GM12878 (cell line): ENCODE results near the gene PAX5. TPM values are rescaled to one million over a fixed set of nuclear protein-coding genes. Genes with fewer than 3 reads are reported as not detected.

Source experiments
- ATAC-seq: fragments of 200-7000 bp; cut with Tn5 transposase; 3 replicates; pipeline ENCODE4 v1.9.1; 2020; ENCODE audit warnings: mild to moderate bottlenecking, moderate library complexity
- BruUV-seq: library from RNA; stranded (reverse); fragments of 400-500 nt; replicated peaks from 2 replicates; lab custom pipeline; 2021; lab: Mats Ljungman, UMichigan
- CTCF ChIA-PET: fragments of 300-600 bp; sonication (Branson Sonifier 250); formaldehyde crosslinking; extraction: SDS; loops from one replicate; lab custom pipeline; 2021; ENCODE audit warnings: inconsistent platforms; lab: Yijun Ruan, JAX
- POLR2A ChIA-PET: fragments of 350-600 bp; formaldehyde crosslinking; extraction: SDS; loops from one replicate; lab custom pipeline; 2021; ENCODE audit warnings: inconsistent platforms; lab: Charles Lee
- RAD21 ChIA-PET: fragments of 300-600 bp; sonication (Branson Sonifier 250); formaldehyde crosslinking; loops from one replicate; lab custom pipeline; 2023; ENCODE audit warnings: antibody characterized with exemption; ENCODE audit not compliant: unreplicated experiment; lab: Charles Lee
- SMC1A ChIA-PET: fragments of 300-600 bp; sonication (Branson Sonifier 250); formaldehyde crosslinking; loops from one replicate; lab custom pipeline; 2023; ENCODE audit not compliant: unreplicated experiment, uncharacterized antibody; lab: Charles Lee
- DNase-seq: peaks from one replicate; pipeline ENCODE4 v3.0.0-alpha.2; 2011; ENCODE audit warnings: low read depth, low spot score
- FAIRE-seq: peaks from 3 replicates; lab custom pipeline; 2011; peaks lifted over from hg19 to GRCh38; lab: Jason Lieb, UNC
- H2AFZ ChIP-seq: 2 replicates; pipeline ENCODE4 v1.6.0; 2011; ENCODE audit warnings: low read depth, low read length, control low read depth; ENCODE audit not compliant: control insufficient read depth
- H3K27ac ChIP-seq: 2 replicates; pipeline ENCODE4 v1.5.1; 2011; ENCODE audit warnings: control low read depth; ENCODE audit not compliant: control insufficient read depth, insufficient read depth
- H3K27me3 ChIP-seq, 2 experiments: replicated peaks in 1 of 2; 2 replicates each; pipeline versions ENCODE4 v1.6.0 to v1.6.1; 2011; ENCODE audit warnings: low read length in 1 of 2; ENCODE audit not compliant: control insufficient read depth in 2 of 2, insufficient read depth in 2 of 2
- H3K36me3 ChIP-seq, 2 experiments: 2 replicates each; pipeline ENCODE4 v1.5.1; 2011; ENCODE audit warnings: low read length in 1 of 2; ENCODE audit not compliant: control insufficient read depth in 2 of 2, insufficient read depth in 2 of 2
- H3K4me1 ChIP-seq: 2 replicates; pipeline ENCODE4 v1.6.1; 2011; ENCODE audit warnings: mild to moderate bottlenecking, low read length, moderate library complexity, mixed read lengths; ENCODE audit not compliant: control insufficient read depth, insufficient read depth
- H3K4me2 ChIP-seq: 2 replicates; pipeline ENCODE4 v1.6.0; 2011; ENCODE audit warnings: control low read depth; ENCODE audit not compliant: control insufficient read depth, insufficient read depth
- H3K4me3 ChIP-seq: fragments of 200-600 bp; sonication (generic); 2 replicates; pipeline ENCODE4 v1.5.1; 2016
- H3K79me2 ChIP-seq: 2 replicates; pipeline ENCODE4 v1.6.0; 2011; ENCODE audit warnings: low read length; ENCODE audit not compliant: control insufficient read depth, insufficient read depth
- H3K9ac ChIP-seq: 2 replicates; pipeline ENCODE4 v1.8.0; 2011; ENCODE audit warnings: low read length, control low read depth, mixed read lengths; ENCODE audit not compliant: control insufficient read depth, insufficient read depth
- H3K9me3 ChIP-seq: replicated peaks from 3 replicates; pipeline ENCODE4 v1.5.1; 2011; ENCODE audit warnings: mild to moderate bottlenecking, low read length; ENCODE audit not compliant: control insufficient read depth, insufficient read depth
- H4K20me1 ChIP-seq: 2 replicates; pipeline ENCODE4 v1.6.0; 2011; ENCODE audit not compliant: control insufficient read depth, insufficient read depth
- BCL11A ChIP-seq: IDR thresholded peaks from 2 replicates; pipeline ENCODE4 v1.6.1; 2011; ENCODE audit warnings: low read depth, low read length
- CHD4 ChIP-seq: fragments of 200-600 bp; sonication (generic); IDR thresholded peaks from 2 replicates; pipeline ENCODE4 v1.6.1; 2016; ENCODE audit warnings: mild to moderate bottlenecking
- EZH2 ChIP-seq: IDR thresholded peaks from 2 replicates; pipeline ENCODE4 v1.6.1; 2012; ENCODE audit warnings: low read depth, mild to moderate bottlenecking, control low read depth, inconsistent platforms, low read length, borderline replicate concordance; ENCODE audit not compliant: control insufficient read depth
- FOXK2 ChIP-seq: fragments of 450-650 bp; IDR thresholded peaks from 2 replicates; pipeline ENCODE4 v1.6.1; 2017; ENCODE audit warnings: mild to moderate bottlenecking, moderate library complexity
- IRF4 ChIP-seq: IDR thresholded peaks from 2 replicates; pipeline ENCODE4 v1.6.1; 2011; ENCODE audit warnings: low read depth, low read length
- KLF5 ChIP-seq: fragments of 450-650 bp; IDR thresholded peaks from 2 replicates; pipeline ENCODE4 v1.6.1; 2014; ENCODE audit warnings: mild to moderate bottlenecking; ENCODE audit not compliant: partially characterized antibody
- MTA3 ChIP-seq: IDR thresholded peaks from 2 replicates; pipeline ENCODE4 v1.6.1; 2012; ENCODE audit warnings: low read length, inconsistent platforms, borderline replicate concordance
- MYB ChIP-seq: fragments of 150-350 bp; IDR thresholded peaks from 2 replicates; pipeline ENCODE4 v1.6.1; 2014; ENCODE audit warnings: mild to moderate bottlenecking, low read depth, low read length, borderline replicate concordance
- NFYB ChIP-seq: IDR thresholded peaks from 2 replicates; pipeline ENCODE4 v1.6.1; 2011; ENCODE audit warnings: low read depth, mild to moderate bottlenecking, low read length, improper control_type of control experiment, moderate library complexity; ENCODE audit not compliant: insufficient read depth
- SMC3 ChIP-seq: IDR thresholded peaks from 2 replicates; pipeline ENCODE4 v1.6.1; 2011; ENCODE audit warnings: low read length, improper control_type of control experiment, borderline replicate concordance
- SP1 ChIP-seq: IDR thresholded peaks from one replicate; pipeline ENCODE4 v1.6.1; 2011; ENCODE audit warnings: low read depth, low read length
- SREBF1 ChIP-seq: IDR thresholded peaks from 2 replicates; pipeline ENCODE4 v1.6.1; 2012; ENCODE audit warnings: mild to moderate bottlenecking, low read length
- SRF ChIP-seq, 2 experiments: IDR thresholded peaks; 2 replicates each; pipeline ENCODE4 v1.6.1; 2011; ENCODE audit warnings: low read depth in 2 of 2, low read length in 2 of 2, mild to moderate bottlenecking in 1 of 2, moderate library complexity in 1 of 2
- TBL1XR1 ChIP-seq: IDR thresholded peaks from 2 replicates; pipeline ENCODE4 v1.6.1; 2012; ENCODE audit warnings: low read depth, low read length, improper control_type of control experiment
- TCF3 ChIP-seq: IDR thresholded peaks from 2 replicates; pipeline ENCODE4 v1.6.1; 2012; ENCODE audit warnings: low read depth, mild to moderate bottlenecking, low read length, borderline replicate concordance; ENCODE audit not compliant: insufficient read depth
- YY1 ChIP-seq: IDR thresholded peaks from 2 replicates; pipeline ENCODE4 v1.6.1; 2011; ENCODE audit warnings: low read depth, mild to moderate bottlenecking, low read length
- ZNF274 ChIP-seq: IDR thresholded peaks from one replicate; pipeline ENCODE4 v1.8.0; 2011; ENCODE audit not compliant: insufficient read length, insufficient read depth
- WGBS: methylation state at CpG from one replicate; pipeline ENCODE4 v1.1.6; 2016; ENCODE audit warnings: low lambda C conversion rate; ENCODE audit not compliant: insufficient replicate concordance, insufficient coverage; ENCODE audit errors: missing lambda C conversion rate; 5-methylcytosine and 5-hydroxymethylcytosine counted together
- in situ Hi-C: fragments of 300-500 bp; cut with MboI; formaldehyde crosslinking; loops from 9 replicates; pipeline ENCODE4 v1.14.3; 2018; ENCODE audit warnings: mixed read lengths
- intact Hi-C: fragments of 100-400 bp; cut with micrococcal nuclease; formaldehyde crosslinking; loops from one replicate; pipeline ENCODE4 v1.14.2; 2022; ENCODE audit not compliant: unreplicated experiment
- polyA plus RNA-seq, 11 experiments: library from polyadenylated mRNA; depleted of rRNA in 4 of 11; unstranded in 6 of 11; stranded (reverse) in 5 of 11; fragments of >200 nt; fragmentation: Nextera tagmentation in 4 of 11; fragmentation: Illumina TruSeq in 1 of 11; extraction: Ambion mirVana in 4 of 11; extraction: Trizol in 1 of 11; gene quantifications; 1 replicate in 1 of 11; 2 replicates in 10 of 11; pipeline versions ENCODE4 v1.2.1 to v1.2.3, GENCODE V29; 2011 to 2016; ENCODE audit warnings: inconsistent platforms in 2 of 11, missing spikeins in 2 of 11, low read depth in 1 of 11
- total RNA-seq, 4 experiments: library from RNA; depleted of rRNA in 3 of 4; stranded (reverse); fragments of >200 nt in 3 of 4; fragmentation: Illumina TruSeq in 1 of 4; extraction: Trizol in 1 of 4; gene quantifications; 2 replicates each; pipeline versions ENCODE4 v1.2.1 to v1.2.3, GENCODE V29; 2013 to 2021
- TF ChIP-seq, protein P1 (sequence below), 3 experiments: IDR thresholded peaks in 2 of 3; conservative IDR thresholded peaks in 1 of 3; 2 replicates each; pipeline ENCODE4 v1.5.1; 2011; ENCODE audit warnings: low read depth in 3 of 3, low read length in 3 of 3, mild to moderate bottlenecking in 3 of 3, control low read depth in 2 of 3, moderate library complexity in 2 of 3, inconsistent platforms in 1 of 3, mixed read lengths in 1 of 3; ENCODE audit not compliant: control insufficient read depth in 2 of 3, insufficient read depth in 1 of 3; ENCODE audit errors: extremely low read depth in 1 of 3
- TF ChIP-seq, protein P2 (sequence below): fragments of 450-650 bp; IDR thresholded peaks from 2 replicates; pipeline ENCODE4 v1.6.1; 2017; ENCODE audit warnings: mild to moderate bottlenecking, moderate library complexity

Gene PAX5
- total and polyA plus RNA-seq, 10 of the 15 experiments (the other 5 are each of a cell fraction or from before 2014, with no cell fraction given), result 2.2 to 123 (median 31.9) TPM

DNA sequence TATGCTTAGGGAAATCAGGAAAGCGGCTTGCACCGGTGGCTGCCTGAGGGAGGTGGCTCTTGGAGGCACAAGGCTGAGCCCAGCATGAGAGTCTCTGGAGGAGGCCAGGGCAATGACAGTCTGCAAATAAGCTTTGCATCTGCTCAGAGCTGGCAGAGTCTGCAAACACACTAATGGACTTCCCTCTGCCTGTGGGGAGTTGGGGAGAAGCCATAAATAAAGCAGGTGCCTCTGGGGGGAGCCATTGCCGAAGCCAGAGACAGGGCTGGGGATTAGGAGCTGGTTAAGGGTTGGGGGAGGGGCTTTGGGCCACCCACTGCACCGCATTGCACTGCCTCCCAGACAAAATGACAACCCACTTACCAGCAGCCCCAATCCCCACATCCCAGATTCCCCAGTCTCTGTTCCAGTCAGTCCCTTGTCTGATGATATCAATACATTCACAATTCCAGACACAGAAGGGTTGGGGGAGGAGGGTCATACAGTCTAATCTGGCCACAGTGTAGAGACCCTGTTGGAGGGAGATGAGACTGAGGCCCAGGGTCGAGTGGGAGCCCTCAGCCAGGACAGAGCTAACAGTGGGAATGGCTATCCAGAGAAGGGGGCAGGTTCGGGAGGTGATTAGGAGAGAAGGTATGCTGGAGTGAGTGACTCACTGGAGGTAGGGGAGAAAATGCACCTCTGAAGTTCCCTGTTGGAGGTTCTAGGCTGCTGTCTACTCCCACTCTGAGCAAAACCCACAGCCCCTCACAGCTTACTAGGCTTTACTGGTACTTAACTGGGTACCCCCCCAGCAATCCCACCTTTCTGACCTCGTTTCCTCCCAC, 53.7 kb downstream of the PAX5 start:
- peak; percentile 65 for ATAC-seq
- TF ChIP-seq, protein P1, sequence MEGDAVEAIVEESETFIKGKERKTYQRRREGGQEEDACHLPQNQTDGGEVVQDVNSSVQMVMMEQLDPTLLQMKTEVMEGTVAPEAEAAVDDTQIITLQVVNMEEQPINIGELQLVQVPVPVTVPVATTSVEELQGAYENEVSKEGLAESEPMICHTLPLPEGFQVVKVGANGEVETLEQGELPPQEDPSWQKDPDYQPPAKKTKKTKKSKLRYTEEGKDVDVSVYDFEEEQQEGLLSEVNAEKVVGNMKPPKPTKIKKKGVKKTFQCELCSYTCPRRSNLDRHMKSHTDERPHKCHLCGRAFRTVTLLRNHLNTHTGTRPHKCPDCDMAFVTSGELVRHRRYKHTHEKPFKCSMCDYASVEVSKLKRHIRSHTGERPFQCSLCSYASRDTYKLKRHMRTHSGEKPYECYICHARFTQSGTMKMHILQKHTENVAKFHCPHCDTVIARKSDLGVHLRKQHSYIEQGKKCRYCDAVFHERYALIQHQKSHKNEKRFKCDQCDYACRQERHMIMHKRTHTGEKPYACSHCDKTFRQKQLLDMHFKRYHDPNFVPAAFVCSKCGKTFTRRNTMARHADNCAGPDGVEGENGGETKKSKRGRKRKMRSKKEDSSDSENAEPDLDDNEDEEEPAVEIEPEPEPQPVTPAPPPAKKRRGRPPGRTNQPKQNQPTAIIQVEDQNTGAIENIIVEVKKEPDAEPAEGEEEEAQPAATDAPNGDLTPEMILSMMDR (IDR thresholded peaks at IDR 0.05 in 2 of 3, conservative IDR thresholded peaks at IDR 0.05 in 1 of 3; ENCODE audit: control insufficient read depth in 2 of 3, extremely low read depth in 1 of 3, insufficient read depth in 1 of 3, low read depth in 3 of 3, low read length in 3 of 3), result peak in 2 of 3 experiments; percentile 36 to 45; a peak in 2 of 6 replicates
- TF ChIP-seq BCL11A, result no peak
- no peak for TF ChIP-seq SP1
- TF ChIP-seq ZNF274, result no peak
- no peak for TF ChIP-seq MTA3
- no peak for TF ChIP-seq FOXK2
- TF ChIP-seq, protein P2, sequence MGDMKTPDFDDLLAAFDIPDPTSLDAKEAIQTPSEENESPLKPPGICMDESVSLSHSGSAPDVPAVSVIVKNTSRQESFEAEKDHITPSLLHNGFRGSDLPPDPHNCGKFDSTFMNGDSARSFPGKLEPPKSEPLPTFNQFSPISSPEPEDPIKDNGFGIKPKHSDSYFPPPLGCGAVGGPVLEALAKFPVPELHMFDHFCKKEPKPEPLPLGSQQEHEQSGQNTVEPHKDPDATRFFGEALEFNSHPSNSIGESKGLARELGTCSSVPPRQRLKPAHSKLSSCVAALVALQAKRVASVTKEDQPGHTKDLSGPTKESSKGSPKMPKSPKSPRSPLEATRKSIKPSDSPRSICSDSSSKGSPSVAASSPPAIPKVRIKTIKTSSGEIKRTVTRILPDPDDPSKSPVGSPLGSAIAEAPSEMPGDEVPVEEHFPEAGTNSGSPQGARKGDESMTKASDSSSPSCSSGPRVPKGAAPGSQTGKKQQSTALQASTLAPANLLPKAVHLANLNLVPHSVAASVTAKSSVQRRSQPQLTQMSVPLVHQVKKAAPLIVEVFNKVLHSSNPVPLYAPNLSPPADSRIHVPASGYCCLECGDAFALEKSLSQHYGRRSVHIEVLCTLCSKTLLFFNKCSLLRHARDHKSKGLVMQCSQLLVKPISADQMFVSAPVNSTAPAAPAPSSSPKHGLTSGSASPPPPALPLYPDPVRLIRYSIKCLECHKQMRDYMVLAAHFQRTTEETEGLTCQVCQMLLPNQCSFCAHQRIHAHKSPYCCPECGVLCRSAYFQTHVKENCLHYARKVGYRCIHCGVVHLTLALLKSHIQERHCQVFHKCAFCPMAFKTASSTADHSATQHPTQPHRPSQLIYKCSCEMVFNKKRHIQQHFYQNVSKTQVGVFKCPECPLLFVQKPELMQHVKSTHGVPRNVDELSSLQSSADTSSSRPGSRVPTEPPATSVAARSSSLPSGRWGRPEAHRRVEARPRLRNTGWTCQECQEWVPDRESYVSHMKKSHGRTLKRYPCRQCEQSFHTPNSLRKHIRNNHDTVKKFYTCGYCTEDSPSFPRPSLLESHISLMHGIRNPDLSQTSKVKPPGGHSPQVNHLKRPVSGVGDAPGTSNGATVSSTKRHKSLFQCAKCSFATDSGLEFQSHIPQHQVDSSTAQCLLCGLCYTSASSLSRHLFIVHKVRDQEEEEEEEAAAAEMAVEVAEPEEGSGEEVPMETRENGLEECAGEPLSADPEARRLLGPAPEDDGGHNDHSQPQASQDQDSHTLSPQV, result no peak
- no peak for TF ChIP-seq SRF (IDR thresholded peaks at IDR 0.05; ENCODE audit: low read depth in 2 of 2, low read length in 2 of 2)
- no peak for TF ChIP-seq EZH2
- no peak for TF ChIP-seq SREBF1
- no peak for TF ChIP-seq TCF3
- no peak for TF ChIP-seq MYB
- no peak for TF ChIP-seq CHD4
- TF ChIP-seq TBL1XR1, result no peak
- TF ChIP-seq KLF5, result no peak
- 0 out of 2 replicates have a peak, but pooled peaks have one; percentile 32 for TF ChIP-seq YY1
- peak; percentile 24; the same call in 1 of the 2 replicates for TF ChIP-seq SMC3
- no peak for TF ChIP-seq IRF4
- TF ChIP-seq NFYB, result no peak

More for the DNA sequence above, 53.7 kb downstream of the PAX5 start:
- no peak for FAIRE-seq
- SMC1A ChIA-PET, result interaction anchor here (0.6 to 1.5 kb wide), 5 partner anchors 12 to 430 kb away, joined by 3 to 5 read pairs (median 3); no protein-coding TSS in a partner anchor
- no peak overlapping the region for H3K27ac ChIP-seq
- CTCF ChIA-PET, result interaction anchor here (0.7 to 4.8 kb wide), 6 partner anchors 11 to 431 kb away, joined by 3 to 22 read pairs (median 5); no protein-coding TSS in a partner anchor
- no peak overlapping the region for H3K9ac ChIP-seq
- H3K4me1 ChIP-seq, result no peaks in the 10 kb centered on the region
- DNase-seq, result no peak
- RAD21 ChIA-PET, result interaction anchor here (1.0 to 1.6 kb wide), 4 partner anchors 12 to 411 kb away, joined by 3 to 5 read pairs (median 4); no protein-coding TSS in a partner anchor
- WGBS, result 66% methylated on average over 6 of the region's 7 CpGs
- H3K79me2 ChIP-seq, result peaks cover 46% of the 10 kb centered on the region
- H3K27me3 ChIP-seq, result no peaks in the 10 kb centered on the region
- H3K4me2 ChIP-seq, result no peak overlapping the region
- no peaks in the 10 kb centered on the region for H3K9me3 ChIP-seq
- H4K20me1 ChIP-seq, result no peaks in the 10 kb centered on the region; the same call in 1 of the 2 replicates
- intact Hi-C loops, result no loop called here
- H2AFZ ChIP-seq, result no peak overlapping the region
- BruUV-seq, result no TSS peak
- H3K36me3 ChIP-seq, result peaks cover 9 to 20% of the 10 kb centered on the region in 2 experiments
- H3K4me3 ChIP-seq, result no peak overlapping the region
- POLR2A ChIA-PET, result no interaction called here
- in situ Hi-C loops, result no loop called here
